Gastrocnemius medialis (tissue), 4 donors: ENCODE results near the gene DTD2. TPM values are rescaled to one million over a fixed set of nuclear protein-coding genes. Genes with fewer than 3 reads are reported as not detected.

Experiments
- ATAC-seq, 2 donors: fragments of 150-250 bp; one replicate each; pipeline ENCODE4 v1.9.1; 2016
- DNase-seq, 2 donors: peaks; one replicate each; pipeline ENCODE4 v3.0.0-alpha.2; 2019
- H3K27ac ChIP-seq, 4 donors: fragments of 200-600 bp; sonication (generic); 1 replicate in 1 of 4; 2 replicates in 3 of 4; pipeline ENCODE4 v1.5.1; 2016 to 2018; ENCODE audit warnings: mild to moderate bottlenecking in 2 of 4, moderate library complexity in 1 of 4
- H3K27me3 ChIP-seq, 3 donors: fragments of 200-600 bp; sonication (generic) in 2 of 3; 1 replicate in 1 of 3; 2 replicates in 2 of 3; pipeline versions ENCODE4 v1.5.1 to v1.6.0; 2016 to 2019; ENCODE audit warnings: mild to moderate bottlenecking in 1 of 3, moderate library complexity in 1 of 3
- H3K36me3 ChIP-seq, 2 donors: fragments of 200-600 bp; sonication (generic) in 1 of 2; one replicate each; pipeline ENCODE4 v1.5.1; 2017 to 2018
- H3K4me1 ChIP-seq, 2 donors: fragments of 200-600 bp; sonication (generic) in 1 of 2; one replicate each; pipeline ENCODE4 v1.5.1; 2016 to 2017; ENCODE audit warnings: mild to moderate bottlenecking in 2 of 2
- H3K4me3 ChIP-seq, 4 donors: fragments of 200-600 bp; sonication (generic) in 3 of 4; 1 replicate in 1 of 4; 2 replicates in 3 of 4; pipeline ENCODE4 v1.5.1; 2016 to 2019; ENCODE audit warnings: mild to moderate bottlenecking in 2 of 4
- H3K9me3 ChIP-seq, 3 donors: fragments of 200-600 bp; sonication (generic) in 2 of 3; 1 replicate in 1 of 3; 2 replicates in 2 of 3; pipeline ENCODE4 v1.5.1; 2016 to 2019
- CTCF ChIP-seq, 5 experiments: fragments of 450-650 bp in 3 of 5; fragments of 200-600 bp in 2 of 5; sonication (generic) in 2 of 5; IDR thresholded peaks in 4 of 5; conservative IDR thresholded peaks in 1 of 5; 1 replicate in 4 of 5; 2 replicates in 1 of 5; pipeline ENCODE4 v1.5.1; 2016 to 2019; ENCODE audit warnings: antibody characterized with exemption in 5 of 5, mild to moderate bottlenecking in 3 of 5, moderate library complexity in 3 of 5
- POLR2A ChIP-seq, 2 donors: fragments of 450-650 bp; IDR thresholded peaks; one replicate each; pipeline ENCODE4 v1.6.1; 2017; ENCODE audit warnings: antibody characterized with exemption in 2 of 2, mild to moderate bottlenecking in 2 of 2, moderate library complexity in 2 of 2
- in situ Hi-C, 4 donors: fragments of 200-750 bp; cut with MboI; loops; one replicate each; pipeline versions ENCODE4 v1.15.0 to v1.8.0; 2017; ENCODE audit warnings: low sequenced_read_pairs in 4 of 4
- intact Hi-C: fragments of 100-400 bp; cut with DNase I; formaldehyde crosslinking; loops from one replicate; pipeline ENCODE4 v1.15.1; 2023; ENCODE audit warnings: low total_unique reads
- total RNA-seq, 4 donors: library from RNA; depleted of rRNA; stranded (reverse); fragments of >200 nt; gene quantifications; one replicate each; pipeline versions ENCODE4 v1.1.0 to v1.2.3, GENCODE V29; 2016

The DTD2 gene
- total RNA-seq, 4 donors from 2014 or later, result 4.0 to 7.8 (median 4.8) TPM

DNA sequence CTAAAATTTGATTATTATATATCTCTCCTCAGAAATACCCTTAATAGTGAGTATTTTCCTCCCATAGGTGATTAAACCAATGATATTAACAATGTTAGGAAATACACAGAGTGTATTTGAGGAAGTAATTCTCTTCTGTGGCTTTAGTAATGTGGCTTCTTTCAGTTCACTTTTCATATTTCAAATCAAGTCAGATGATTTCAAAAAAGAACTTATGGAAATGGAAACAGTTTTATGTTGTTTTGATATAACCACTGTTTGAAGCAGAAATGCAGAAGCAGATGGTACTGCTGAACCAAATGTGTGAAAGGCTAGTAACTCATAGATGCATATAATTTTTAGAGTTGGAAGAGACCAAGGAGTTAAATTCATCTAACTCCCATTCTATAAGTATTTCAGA, 32.4 kb upstream of the DTD2 start:
- Histone ChIP-seq H3K4me3 (no peak overlapping the region), H3K27me3 (no peaks in the 10 kb centered on the region), H3K4me1 (no peaks in the 10 kb centered on the region), H3K36me3 (no peaks in the 10 kb centered on the region), H3K9me3 (no peaks in the 10 kb centered on the region), H3K27ac (no peak overlapping the region)
- DNase-seq, result no peak
- TF ChIP-seq CTCF (IDR thresholded peaks at IDR 0.05 in 4 of 5, conservative IDR thresholded peaks at IDR 0.05 in 1 of 5), result no peak
- ATAC-seq, result no peak
- in situ Hi-C loops, result no loop called here
- intact Hi-C loops, result no loop called here

DNA sequence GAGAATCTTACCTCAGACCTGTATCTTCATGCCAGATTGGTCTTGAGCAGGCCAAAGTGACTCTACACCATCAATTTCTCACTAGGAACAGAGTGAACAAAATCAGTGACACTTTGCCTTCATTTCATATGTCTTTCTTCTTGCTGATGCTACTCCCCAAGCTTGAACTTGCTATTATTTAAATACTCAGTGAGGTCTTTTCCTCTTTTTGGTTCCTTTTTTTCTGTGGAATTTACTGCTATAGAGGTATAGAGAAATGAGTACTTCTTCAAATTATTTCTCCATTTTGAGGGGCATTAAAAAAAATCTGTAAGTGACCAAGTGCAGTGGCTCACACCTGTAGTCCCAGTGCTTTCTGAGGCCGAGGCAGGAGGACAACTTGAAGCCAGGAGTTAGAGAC, 30.6 kb upstream of the DTD2 start, which contains the start of gene GPR33:
Gene GPR33 (minus strand): TSS at position 154 of the 400 bp plus-strand sequence. CDS start 4,074 bp downstream, outside the sequence.
- in situ Hi-C loops (no loop called here), intact Hi-C loops (no loop called here)
- no peaks in the 10 kb centered on the region for H3K9me3 ChIP-seq
- TF ChIP-seq POLR2A (IDR thresholded peaks at IDR 0.05), result no peak
- no peak within 1 kb of the TSS for H3K4me3 ChIP-seq
- H3K4me1 ChIP-seq, result no peaks in the 10 kb centered on the region
- H3K27me3 ChIP-seq, result no peaks in the 10 kb centered on the region
- H3K27ac ChIP-seq, result no peak within 1 kb of the TSS
- no peak for ATAC-seq
- no peaks in the 10 kb centered on the region for H3K36me3 ChIP-seq
- no peak for DNase-seq

- no peaks in the 10 kb centered on the region for H3K4me1 ChIP-seq
- intact Hi-C loops, result no loop called here
- in situ Hi-C loops, result no loop called here
- no peaks in the 10 kb centered on the region for H3K9me3 ChIP-seq
- TF ChIP-seq POLR2A (IDR thresholded peaks at IDR 0.05) (no peak), CTCF (IDR thresholded peaks at IDR 0.05 in 4 of 5, conservative IDR thresholded peaks at IDR 0.05 in 1 of 5) (no peak)
- no peaks in the 10 kb centered on the region for H3K36me3 ChIP-seq
- DNase-seq, result no peak
- H3K27ac ChIP-seq, result no peak overlapping the region
- ATAC-seq, result no peak
- H3K27me3 ChIP-seq, result no peaks in the 10 kb centered on the region
- H3K4me3 ChIP-seq, result no peak overlapping the region
Measured at GRCh38 chr14:31486764-31487163, 29.5 kb upstream of the DTD2 start.

GRCh38 chr14:31484754-31485153, 27.4 kb upstream of the DTD2 start:
- no peaks in the 10 kb centered on the region for H3K9me3 ChIP-seq
- no peak overlapping the region for H3K27ac ChIP-seq
- no peaks in the 10 kb centered on the region for H3K27me3 ChIP-seq
- no peaks in the 10 kb centered on the region for H3K36me3 ChIP-seq
- no peak for TF ChIP-seq POLR2A (IDR thresholded peaks at IDR 0.05)
- no peak for TF ChIP-seq CTCF (IDR thresholded peaks at IDR 0.05 in 4 of 5, conservative IDR thresholded peaks at IDR 0.05 in 1 of 5)
- in situ Hi-C loops, result no loop called here
- no peak overlapping the region for H3K4me3 ChIP-seq
- H3K4me1 ChIP-seq, result no peaks in the 10 kb centered on the region
- ATAC-seq (no peak), DNase-seq (no peak)
- intact Hi-C loops, result no loop called here

GRCh38 chr14:31480156-31480555, 22.9 kb upstream of the DTD2 start:
- Histone ChIP-seq H3K36me3 (no peaks in the 10 kb centered on the region), H3K4me3 (no peak overlapping the region), H3K9me3 (no peaks in the 10 kb centered on the region), H3K27me3 (no peaks in the 10 kb centered on the region), H3K27ac (no peak overlapping the region), H3K4me1 (no peaks in the 10 kb centered on the region)
- intact Hi-C loops, result no loop called here
- DNase-seq (no peak), ATAC-seq (no peak)
- TF ChIP-seq CTCF (IDR thresholded peaks at IDR 0.05 in 4 of 5, conservative IDR thresholded peaks at IDR 0.05 in 1 of 5), result no peak
- TF ChIP-seq POLR2A (IDR thresholded peaks at IDR 0.05), result no peak
- in situ Hi-C loops, result no loop called here
